ENCODE results near the gene PPFIA3.
A peak's percentile ranks its signal among the peaks of the same experiment; 100 is the strongest.

- no peak for TF ChIP-seq ZNF219 (CRISPR knock-in tag; IDR thresholded peaks at IDR 0.05; ENCODE audit: borderline replicate concordance)
- no peak for TF ChIP-seq CREM (CRISPR knock-in tag; IDR thresholded peaks at IDR 0.05)
- TF ChIP-seq TEAD1 (CRISPR knock-in tag; IDR thresholded peaks at IDR 0.05), result peak; percentile 54; the same call in 1 of the 2 replicates
- no peak for TF ChIP-seq CTCF (IDR thresholded peaks at IDR 0.05)
- no peak for TF ChIP-seq ZNF121 (CRISPR knock-in tag; IDR thresholded peaks at IDR 0.05)
- TF ChIP-seq CREB1 (CRISPR knock-in tag; IDR thresholded peaks at IDR 0.05), result no peak
- peak; percentile 46; the same call in 1 of the 2 replicates for TF ChIP-seq MAX (CRISPR knock-in tag; IDR thresholded peaks at IDR 0.05)
- no peak for TF ChIP-seq NR3C1 (CRISPR knock-in tag; conservative IDR thresholded peaks at IDR 0.05; ENCODE audit: low read depth)
- no peak for TF ChIP-seq PREB (CRISPR knock-in tag; IDR thresholded peaks at IDR 0.05; ENCODE audit: borderline replicate concordance)
- TF ChIP-seq NFYB (CRISPR knock-in tag; conservative IDR thresholded peaks at IDR 0.05; ENCODE audit: low read depth), result no peak
- TF ChIP-seq JUN (CRISPR knock-in tag; IDR thresholded peaks at IDR 0.05), result no peak
- TF ChIP-seq FOXJ3 (CRISPR knock-in tag; IDR thresholded peaks at IDR 0.05; ENCODE audit: borderline replicate concordance), result no peak
- TF ChIP-seq KAT7 (CRISPR knock-in tag; IDR thresholded peaks at IDR 0.05; ENCODE audit: borderline replicate concordance), result no peak
Measured at GRCh38 chr19:49150106-49150943, 31.0 kb downstream of the PPFIA3 start.
